C4-2B (cell line): ENCODE results near the gene TRRAP.

Experiments used
- H3K27ac ChIP-seq: fragments of 450-650 bp; 2 replicates; pipeline ENCODE4 v1.5.1; 2017
- CTCF ChIP-seq: fragments of 450-650 bp; conservative IDR thresholded peaks from 2 replicates; pipeline ENCODE4 v1.5.1; 2017; ENCODE audit warnings: mild to moderate bottlenecking
- ZFX ChIP-seq: fragments of 450-650 bp; IDR thresholded peaks from 2 replicates; pipeline ENCODE4 v1.6.1; 2017

The TRRAP gene

DNA sequence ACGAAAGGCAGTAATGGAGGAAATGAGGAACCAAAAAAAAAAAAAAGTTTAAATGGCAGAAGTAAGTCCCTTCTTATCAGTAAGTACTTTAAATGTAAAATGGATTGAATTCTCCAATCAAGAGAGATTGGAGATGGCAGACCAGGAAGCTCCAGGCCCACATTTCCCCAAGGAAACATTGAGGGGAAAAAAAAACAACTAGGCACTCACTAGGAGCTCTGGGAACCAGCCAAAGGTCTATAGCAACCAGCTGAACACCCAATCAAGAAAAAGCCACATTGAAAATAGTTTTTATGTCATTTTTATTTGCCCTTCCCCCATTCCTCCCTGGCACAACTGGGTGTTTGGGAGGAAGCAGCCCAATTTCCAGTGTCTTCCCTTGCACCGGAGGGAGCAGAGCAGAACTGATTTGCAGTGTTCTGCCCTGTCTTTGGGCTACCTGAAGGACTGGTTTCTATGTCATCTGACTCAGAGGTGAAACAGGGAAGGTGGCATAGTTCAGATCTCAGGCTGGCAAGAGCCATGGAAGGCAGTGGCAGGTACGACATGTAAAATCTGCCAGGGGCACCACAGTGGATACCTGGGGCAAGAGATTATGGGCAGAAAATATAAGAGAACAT lies 143.7 kb downstream of the TRRAP start:
- TF ChIP-seq CTCF (no peak), ZFX (no peak)
- H3K27ac ChIP-seq, result peak overlapping the region; percentile 19; the same call in 1 of the 2 replicates

- TF ChIP-seq CTCF, result no peak
- TF ChIP-seq ZFX, result no peak
- H3K27ac ChIP-seq, result no peak overlapping the region
Measured at GRCh38 chr7:99024066-99024465, 145.7 kb downstream of the TRRAP start.

DNA sequence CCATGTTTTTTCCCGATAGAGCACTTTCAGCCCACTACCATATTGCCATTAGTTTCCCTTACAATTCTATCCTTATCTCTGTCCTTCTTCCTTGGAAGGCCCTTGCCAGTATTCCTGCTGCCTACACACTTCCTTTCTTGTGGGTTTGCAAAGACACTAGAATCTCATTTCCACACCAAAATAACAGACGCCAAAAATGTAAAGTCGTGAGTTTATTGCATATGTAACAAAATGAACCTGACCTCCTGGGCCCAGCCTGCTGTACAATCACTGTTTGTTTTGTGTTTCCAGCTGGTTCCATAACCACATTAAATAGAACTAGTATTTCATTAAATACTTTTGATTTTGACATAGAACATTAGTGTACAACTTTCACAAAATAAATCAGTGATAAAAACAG lies 148.9 kb downstream of the TRRAP start:
- no peak overlapping the region for H3K27ac ChIP-seq
- TF ChIP-seq ZFX, result no peak
- TF ChIP-seq CTCF, result no peak

GRCh38 chr7:99027841-99028240 lies 149.5 kb downstream of the TRRAP start:
- TF ChIP-seq ZFX, result no peak
- TF ChIP-seq CTCF, result no peak
- no peak overlapping the region for H3K27ac ChIP-seq

DNA sequence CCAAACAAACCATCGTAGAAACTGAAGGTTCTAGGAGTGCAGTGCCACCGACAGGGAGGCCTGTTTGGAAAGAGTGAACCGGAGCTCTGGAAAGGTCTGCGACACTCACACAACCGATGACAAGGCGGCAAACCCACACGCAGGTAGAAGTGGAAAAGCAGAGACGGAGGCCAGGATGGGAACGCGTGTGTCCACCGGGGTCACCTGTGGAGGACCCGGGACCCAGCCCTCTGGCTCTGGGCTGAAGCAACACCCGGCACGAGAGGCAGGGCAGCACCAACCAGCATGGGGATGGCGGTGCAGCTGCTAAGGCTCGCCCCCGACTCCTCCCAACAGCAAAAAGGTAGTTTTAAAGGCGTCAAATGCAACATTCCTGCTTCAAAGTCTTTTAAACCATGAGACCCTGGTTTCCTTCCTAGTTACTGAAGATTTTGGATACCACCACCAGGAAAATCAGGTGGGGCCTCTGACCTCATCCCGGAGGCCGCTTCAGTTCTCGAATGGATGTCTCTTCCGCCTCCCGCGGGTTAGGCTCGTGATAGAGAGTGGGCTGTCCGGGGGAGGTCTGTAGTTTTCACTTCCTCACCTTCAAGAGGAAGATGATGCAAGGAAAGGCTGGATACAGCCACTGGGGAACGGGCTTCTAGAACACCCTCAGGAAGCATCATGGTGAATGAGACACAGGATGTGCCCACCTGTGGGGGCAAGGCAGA lies 150.1 kb downstream of the TRRAP start:
- TF ChIP-seq CTCF, result no peak
- no peak for TF ChIP-seq ZFX

GRCh38 chr7:99029466-99030435 lies 151.4 kb downstream of the TRRAP start:
- no peak for TF ChIP-seq ZFX
- no peak for TF ChIP-seq CTCF
- H3K27ac ChIP-seq, result no peak overlapping the region

More for the DNA sequence above, 150.1 kb downstream of the TRRAP start:
- H3K27ac ChIP-seq, result no peak overlapping the region

DNA sequence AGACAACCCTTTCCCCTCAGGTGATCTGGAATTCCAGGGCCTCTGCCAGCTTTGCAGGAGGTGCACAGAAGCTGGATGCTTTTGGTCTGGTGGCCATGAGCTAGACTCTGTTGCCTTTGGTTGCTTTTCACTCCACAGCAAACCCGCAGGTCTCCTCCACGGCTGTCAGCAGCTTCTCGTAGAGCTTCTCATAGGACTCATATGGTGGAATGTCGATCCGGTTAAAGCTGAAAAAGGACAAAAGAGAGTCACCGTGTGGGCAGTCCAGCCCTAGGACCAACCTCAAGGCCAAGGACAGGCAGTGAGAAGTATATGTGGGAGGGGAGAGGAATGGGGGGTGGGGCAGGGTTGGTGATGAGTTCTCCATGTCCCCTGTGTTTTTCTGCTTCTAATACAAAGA lies 152.1 kb downstream of the TRRAP start:
- no peak overlapping the region for H3K27ac ChIP-seq
- TF ChIP-seq CTCF (no peak), ZFX (no peak)
